GM12878 (cell line): Measurements from ENCODE around the gene WDR13.

Source experiments
- POLR2AphosphoS5 ChIP-seq: IDR thresholded peaks from 2 replicates; pipeline ENCODE4 v1.6.1; 2011; ENCODE audit warnings: mild to moderate bottlenecking, low read length, inconsistent platforms
- ZBTB33 ChIP-seq: fragments of 450-650 bp; IDR thresholded peaks from 2 replicates; pipeline ENCODE4 v1.6.1; 2017; ENCODE audit warnings: mild to moderate bottlenecking
- ZZZ3 ChIP-seq: IDR thresholded peaks from 2 replicates; pipeline ENCODE4 v1.6.1; 2011; ENCODE audit warnings: low read depth; ENCODE audit not compliant: control insufficient read depth, insufficient read length

- TF ChIP-seq ZBTB33 (no peak), ZZZ3 (no peak), POLR2AphosphoS5 (no peak)
These were observed 34.2 kb downstream of the WDR13 start for GRCh38 chrX:48631376-48632090.
